ENCODE results near the gene CCDC9B. TPM values are rescaled to one million over a fixed set of nuclear protein-coding genes. Genes with fewer than 3 reads are reported as not detected.

Gene CCDC9B
- total RNA-seq, 2 donors from 2014 or later: 17.1 to 26.4 TPM

DNA sequence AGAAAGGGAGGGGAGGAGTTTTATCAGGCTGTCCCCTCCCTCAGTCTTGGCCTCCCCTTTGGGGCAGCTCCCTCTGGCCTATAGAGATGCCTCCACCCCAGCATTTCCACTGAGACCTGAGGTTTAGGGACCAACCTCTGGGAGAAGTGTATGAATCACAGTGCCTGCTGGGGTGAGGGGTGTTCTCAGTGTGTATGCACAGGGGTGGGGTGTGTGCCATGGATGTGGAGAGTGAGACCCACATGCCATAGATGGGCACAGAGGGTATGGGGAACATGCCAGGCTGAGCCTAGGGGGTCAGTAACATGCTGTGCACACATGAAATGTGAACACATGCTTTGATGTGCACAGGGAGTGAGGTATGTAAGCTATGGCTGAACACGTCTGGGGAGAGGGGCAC is 45.4 kb downstream of the CCDC9B start:
- no peak overlapping the region for H3K4me3 ChIP-seq
- no peaks in the 10 kb centered on the region for H3K36me3 ChIP-seq (replicated peaks in 1 of 2; ENCODE audit: insufficient read depth in 1 of 2, low read depth in 2 of 2)
- H3K27ac ChIP-seq: no peak overlapping the region
- peaks cover 25% of the 10 kb centered on the region for H3K4me1 ChIP-seq
- TF ChIP-seq POLR2A (IDR thresholded peaks at IDR 0.05): no peak
- TF ChIP-seq, protein P1, sequence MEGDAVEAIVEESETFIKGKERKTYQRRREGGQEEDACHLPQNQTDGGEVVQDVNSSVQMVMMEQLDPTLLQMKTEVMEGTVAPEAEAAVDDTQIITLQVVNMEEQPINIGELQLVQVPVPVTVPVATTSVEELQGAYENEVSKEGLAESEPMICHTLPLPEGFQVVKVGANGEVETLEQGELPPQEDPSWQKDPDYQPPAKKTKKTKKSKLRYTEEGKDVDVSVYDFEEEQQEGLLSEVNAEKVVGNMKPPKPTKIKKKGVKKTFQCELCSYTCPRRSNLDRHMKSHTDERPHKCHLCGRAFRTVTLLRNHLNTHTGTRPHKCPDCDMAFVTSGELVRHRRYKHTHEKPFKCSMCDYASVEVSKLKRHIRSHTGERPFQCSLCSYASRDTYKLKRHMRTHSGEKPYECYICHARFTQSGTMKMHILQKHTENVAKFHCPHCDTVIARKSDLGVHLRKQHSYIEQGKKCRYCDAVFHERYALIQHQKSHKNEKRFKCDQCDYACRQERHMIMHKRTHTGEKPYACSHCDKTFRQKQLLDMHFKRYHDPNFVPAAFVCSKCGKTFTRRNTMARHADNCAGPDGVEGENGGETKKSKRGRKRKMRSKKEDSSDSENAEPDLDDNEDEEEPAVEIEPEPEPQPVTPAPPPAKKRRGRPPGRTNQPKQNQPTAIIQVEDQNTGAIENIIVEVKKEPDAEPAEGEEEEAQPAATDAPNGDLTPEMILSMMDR (IDR thresholded peaks at IDR 0.05): no peak
- ATAC-seq: no peak
- intact Hi-C loops (cut with DNase I): no loop called here
- no peak for DNase-seq
- peaks cover 0 to 8% of the 10 kb centered on the region in 2 donors for H3K27me3 ChIP-seq
- H3K9me3 ChIP-seq: no peaks in the 10 kb centered on the region
- WGBS, 2 donors: 79 to 90% methylated on average over 1 of the region's 1 CpG

DNA sequence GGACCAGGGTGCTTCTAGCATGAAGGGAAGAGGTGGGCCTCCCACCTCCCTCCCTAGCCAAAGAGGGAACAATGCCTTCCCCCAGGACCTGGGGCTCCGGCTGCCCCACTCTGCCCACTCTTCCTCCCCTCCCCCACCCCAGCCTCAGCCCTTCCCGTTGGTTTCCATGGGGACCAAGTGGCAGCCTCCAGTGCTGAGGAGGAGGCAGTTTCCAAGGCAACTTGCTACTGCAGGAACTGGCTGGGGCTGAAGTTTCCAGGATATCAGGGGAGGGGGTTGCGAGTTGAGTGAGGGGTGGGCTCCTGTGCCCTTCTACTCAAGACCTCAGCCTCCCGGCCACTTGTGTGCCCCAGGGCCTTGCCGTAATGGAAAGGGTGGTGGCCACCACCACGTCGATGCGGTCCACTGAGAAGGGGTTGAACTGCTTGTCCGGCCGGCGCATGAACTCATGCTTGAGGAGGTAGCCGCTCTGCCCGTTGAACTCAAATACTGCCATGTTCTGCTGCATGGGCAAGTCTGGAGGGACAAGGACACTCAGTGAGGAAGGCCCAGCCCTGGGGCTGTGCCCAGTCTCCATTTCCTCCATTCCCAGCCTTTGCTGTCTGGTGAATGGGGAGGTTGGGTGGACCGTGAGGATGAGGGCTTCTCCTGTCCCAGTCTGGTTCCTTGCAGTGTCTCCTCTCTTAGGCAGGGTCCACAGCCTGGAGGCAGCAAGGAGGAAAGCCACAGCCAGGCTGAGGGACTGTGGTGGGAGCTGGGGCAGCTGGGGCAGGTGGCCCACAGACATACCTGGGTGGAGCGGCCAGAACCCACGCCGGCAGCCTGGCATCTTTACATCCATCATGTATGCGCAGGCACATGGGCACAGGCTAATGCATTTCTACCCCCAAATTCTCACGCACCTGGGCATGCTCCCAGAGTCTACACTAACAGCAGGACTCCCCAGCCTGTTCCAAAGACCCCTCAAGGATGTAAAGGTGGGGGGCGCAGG is 46.5 kb downstream of the CCDC9B start:
- Histone ChIP-seq H3K9me3 (no peaks in the 10 kb centered on the region), H3K4me3 (no peak overlapping the region), H3K4me1 (peaks cover 36% of the 10 kb centered on the region), H3K36me3 (replicated peaks in 1 of 2; ENCODE audit: insufficient read depth in 1 of 2, low read depth in 2 of 2) (no peaks in the 10 kb centered on the region), H3K27me3 (peaks cover 0 to 8% of the 10 kb centered on the region in 2 donors), H3K27ac (no peak overlapping the region)
- TF ChIP-seq, protein P1 (IDR thresholded peaks at IDR 0.05): no peak
- TF ChIP-seq POLR2A (IDR thresholded peaks at IDR 0.05): no peak
- DNase-seq (no peak), ATAC-seq (no peak)
- intact Hi-C loops (cut with DNase I): no loop called here
- WGBS, 2 donors: 90 to 91% methylated on average over 15 to 20 of the region's 20 CpGs

GRCh38 chr15:40293006-40293405 is 47.7 kb downstream of the CCDC9B start:
- H3K4me3 ChIP-seq: no peak overlapping the region
- DNase-seq: no peak

GRCh38 chr15:40292246-40292645 is 48.5 kb downstream of the CCDC9B start:
- intact Hi-C loops (cut with DNase I): no loop called here
- 80 to 85% methylated on average over 1 to 3 of the region's 3 CpGs for WGBS, 2 donors
- TF ChIP-seq, protein P1 (IDR thresholded peaks at IDR 0.05): no peak
- TF ChIP-seq POLR2A (IDR thresholded peaks at IDR 0.05): no peak
- peaks cover 0 to 8% of the 10 kb centered on the region in 2 donors for H3K27me3 ChIP-seq
- peaks cover 45% of the 10 kb centered on the region for H3K4me1 ChIP-seq
- no peak overlapping the region for H3K4me3 ChIP-seq
- DNase-seq (no peak), ATAC-seq (no peak)
- H3K9me3 ChIP-seq: no peaks in the 10 kb centered on the region
- no peaks in the 10 kb centered on the region for H3K36me3 ChIP-seq (replicated peaks in 1 of 2; ENCODE audit: insufficient read depth in 1 of 2, low read depth in 2 of 2)
- no peak overlapping the region for H3K27ac ChIP-seq

More at GRCh38 chr15:40293006-40293405, 47.7 kb downstream of the CCDC9B start:
- H3K27ac ChIP-seq: no peak overlapping the region
- no peak for ATAC-seq
- H3K9me3 ChIP-seq: no peaks in the 10 kb centered on the region
- H3K4me1 ChIP-seq: peaks cover 45% of the 10 kb centered on the region
- no peaks in the 10 kb centered on the region for H3K36me3 ChIP-seq (replicated peaks in 1 of 2; ENCODE audit: insufficient read depth in 1 of 2, low read depth in 2 of 2)
- TF ChIP-seq, protein P1 (IDR thresholded peaks at IDR 0.05): no peak
- TF ChIP-seq POLR2A (IDR thresholded peaks at IDR 0.05): no peak
- intact Hi-C loops (cut with DNase I): no loop called here
- H3K27me3 ChIP-seq: peaks cover 0 to 8% of the 10 kb centered on the region in 2 donors

All from body of pancreas (tissue), 4 donors.